GM13976 (cell line): ENCODE measurements around the gene RERE.

Experiments used
- DNase-seq: peaks from one replicate; pipeline ENCODE4 v3.0.0; 2012; ENCODE audit warnings: low spot score
- CTCF ChIP-seq: IDR thresholded peaks from 2 replicates; pipeline ENCODE4 v1.5.1; 2012; ENCODE audit warnings: borderline replicate concordance, mild to moderate bottlenecking; ENCODE audit not compliant: insufficient read depth; ENCODE audit errors: extremely low read depth, missing control alignments, control extremely low read depth
- in situ Hi-C: fragments of 300-500 bp; cut with MboI; formaldehyde crosslinking; loops from one replicate; pipeline ENCODE4 v1.12.0; 2022; ENCODE audit warnings: low sequenced_read_pairs, mixed read lengths, inconsistent platforms; ENCODE audit not compliant: unreplicated experiment

The RERE gene

GRCh38 chr1:8396786-8397406 lies 420.5 kb downstream of the RERE start:
- no peak for TF ChIP-seq CTCF
- in situ Hi-C loops, result no loop called here
- DNase-seq, result no peak

- DNase-seq, result no peak
- in situ Hi-C loops, result no loop called here
- no peak for TF ChIP-seq CTCF
These were observed 421.2 kb downstream of the RERE start for GRCh38 chr1:8396083-8396785.

- DNase-seq, result no peak
- in situ Hi-C loops, result no loop called here
- TF ChIP-seq CTCF, result no peak
These were observed 422.0 kb downstream of the RERE start for GRCh38 chr1:8395433-8395866.

- DNase-seq, result no peak
- TF ChIP-seq CTCF, result no peak
- in situ Hi-C loops, result no loop called here
These were observed 422.8 kb downstream of the RERE start for GRCh38 chr1:8394456-8395321.

- DNase-seq, result no peak
- in situ Hi-C loops, result no loop called here
- no peak for TF ChIP-seq CTCF
These were observed 424.9 kb downstream of the RERE start for GRCh38 chr1:8392522-8392921.

GRCh38 chr1:8390707-8391106 lies 426.7 kb downstream of the RERE start:
- no peak for DNase-seq
- no peak for TF ChIP-seq CTCF
- in situ Hi-C loops, result no loop called here
